HEK293 (cell line): ENCODE measurements around the gene KRT80.
A peak's percentile ranks its signal among the peaks of the same experiment; 100 is the strongest.
"Not testable (repeated sequence)": the region's sequence is repeated elsewhere in the genome, so short reads cannot be mapped to it uniquely, and the experiment has no call there.

ENCODE experiments used
- CTCF ChIA-PET: fragments of 350-600 bp; formaldehyde crosslinking; extraction: SDS; loops from one replicate; lab custom pipeline; 2021; ENCODE audit warnings: antibody characterized with exemption; lab: Yijun Ruan, JAX
- POLR2A ChIA-PET: fragments of 300-600 bp; formaldehyde crosslinking; extraction: SDS; loops from one replicate; lab custom pipeline; 2020; ENCODE audit warnings: antibody characterized with exemption, inconsistent platforms; lab: Yijun Ruan, JAX
- H3K27ac ChIP-seq: fragments of 200-500 bp; sonication (Bioruptor generic); 2 replicates; pipeline ENCODE4 v1.5.1; 2014; ENCODE audit warnings: low read depth, low read length, control low read depth, inconsistent platforms; ENCODE audit errors: extremely low read depth
- H3K36me3 ChIP-seq, 2 experiments: fragments of 200-500 bp in 1 of 2; sonication (Bioruptor generic) in 1 of 2; 1 replicate in 1 of 2; 2 replicates in 1 of 2; pipeline ENCODE4 v1.5.1; 2014 to 2017; ENCODE audit warnings: inconsistent platforms in 2 of 2, low read length in 2 of 2; ENCODE audit not compliant: control insufficient read depth in 2 of 2, insufficient read depth in 1 of 2
- H3K4me1 ChIP-seq: fragments of 200-500 bp; sonication (Bioruptor generic); 2 replicates; pipeline ENCODE4 v1.5.1; 2014; ENCODE audit warnings: mild to moderate bottlenecking, low read length, inconsistent platforms; ENCODE audit not compliant: control insufficient read depth, insufficient read depth
- H3K4me3 ChIP-seq: 2 replicates; pipeline ENCODE4 v1.5.1; 2011; ENCODE audit warnings: low read depth, mild to moderate bottlenecking, control low read depth, low read length, moderate library complexity
- H3K9me3 ChIP-seq: fragments of 200-500 bp; sonication (Bioruptor generic); 2 replicates; pipeline ENCODE4 v1.5.1; 2014; ENCODE audit warnings: low read depth, low read length, inconsistent platforms; ENCODE audit not compliant: control insufficient read depth, insufficient read depth
- GLIS1 ChIP-seq: fragments of 450-650 bp; formaldehyde crosslinking; IDR thresholded peaks from 2 replicates; pipeline ENCODE4 v1.5.1; 2016; ENCODE audit warnings: missing biosample characterization, missing genetic modification characterization
- KLF7 ChIP-seq: fragments of 450-650 bp; formaldehyde crosslinking; IDR thresholded peaks from 2 replicates; pipeline ENCODE4 v1.5.1; 2016; ENCODE audit warnings: missing biosample characterization, missing genetic modification characterization, borderline replicate concordance
- ZBTB20 ChIP-seq: fragments of 450-650 bp; formaldehyde crosslinking; IDR thresholded peaks from 2 replicates; pipeline ENCODE4 v1.5.1; 2016; ENCODE audit warnings: missing biosample characterization, missing genetic modification characterization
- ZFHX2 ChIP-seq: fragments of 450-650 bp; formaldehyde crosslinking; conservative IDR thresholded peaks from 2 replicates; pipeline ENCODE4 v1.5.1; 2016; ENCODE audit warnings: missing biosample characterization, missing genetic modification characterization
- ZNF19 ChIP-seq: fragments of 450-650 bp; formaldehyde crosslinking; IDR thresholded peaks from 2 replicates; pipeline ENCODE4; 2016; ENCODE audit warnings: missing biosample characterization, missing genetic modification characterization, low read depth
- ZNF24 ChIP-seq: fragments of 450-650 bp; formaldehyde crosslinking; IDR thresholded peaks from 2 replicates; pipeline ENCODE4 v1.5.1; 2016; ENCODE audit warnings: missing biosample characterization, missing genetic modification characterization
- ZNF391 ChIP-seq: fragments of 450-650 bp; formaldehyde crosslinking; IDR thresholded peaks from 2 replicates; pipeline ENCODE4 v1.5.1; 2016; ENCODE audit warnings: low read depth, missing biosample characterization, missing genetic modification characterization, borderline replicate concordance
- ZNF555 ChIP-seq: fragments of 450-650 bp; formaldehyde crosslinking; conservative IDR thresholded peaks from 2 replicates; pipeline ENCODE4 v1.5.1; 2017; ENCODE audit warnings: missing biosample characterization, mild to moderate bottlenecking, missing genetic modification characterization, inconsistent platforms
- ZNF560 ChIP-seq: fragments of 450-650 bp; formaldehyde crosslinking; IDR thresholded peaks from 2 replicates; pipeline ENCODE4 v1.5.1; 2017; ENCODE audit warnings: missing biosample characterization, missing genetic modification characterization, borderline replicate concordance
- ZNF561 ChIP-seq: fragments of 450-650 bp; IDR thresholded peaks from 2 replicates; pipeline ENCODE4 v1.5.1; 2018; ENCODE audit warnings: missing biosample characterization, missing genetic modification characterization, borderline replicate concordance
- ZNF629 ChIP-seq: fragments of 450-650 bp; formaldehyde crosslinking; IDR thresholded peaks from 2 replicates; pipeline ENCODE4 v1.5.1; 2017; ENCODE audit warnings: missing biosample characterization, missing genetic modification characterization
- ZNF670 ChIP-seq: fragments of 450-650 bp; formaldehyde crosslinking; IDR thresholded peaks from 2 replicates; pipeline ENCODE4 v1.5.1; 2016; ENCODE audit warnings: missing biosample characterization, missing genetic modification characterization, low read depth
- ZNF677 ChIP-seq: fragments of 450-650 bp; IDR thresholded peaks from 2 replicates; pipeline ENCODE4 v1.5.0; 2018; ENCODE audit warnings: missing biosample characterization, mild to moderate bottlenecking, missing genetic modification characterization, moderate library complexity
- ZNF776 ChIP-seq: fragments of 450-650 bp; formaldehyde crosslinking; IDR thresholded peaks from 2 replicates; pipeline ENCODE4 v1.5.0; 2017; ENCODE audit warnings: missing biosample characterization, missing genetic modification characterization, borderline replicate concordance

Gene KRT80

DNA sequence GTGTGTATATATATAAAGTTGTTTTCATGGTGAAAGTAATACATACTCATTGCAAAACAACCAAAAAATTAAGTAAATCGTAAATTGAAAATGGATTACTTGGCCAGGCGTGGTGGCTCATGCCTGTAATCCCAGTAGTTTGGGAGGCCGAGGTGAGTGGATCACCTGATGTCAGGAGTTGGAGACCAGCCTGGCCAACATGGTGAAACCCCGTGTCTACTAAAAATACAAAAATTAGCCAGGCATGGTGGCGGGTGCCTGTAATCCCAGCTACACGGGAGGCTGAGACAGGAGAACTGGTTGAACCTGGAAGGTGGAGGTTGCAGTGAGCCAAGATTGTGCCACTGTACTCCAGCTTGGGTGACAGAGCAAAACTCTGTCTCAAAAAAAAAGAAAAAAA lies 48.4 kb upstream of the KRT80 start:
- H3K36me3 ChIP-seq, H3K4me1 ChIP-seq, H3K9me3 ChIP-seq, H3K4me3 ChIP-seq, H3K27ac ChIP-seq, POLR2A ChIA-PET: not testable (repeated sequence)
- CTCF ChIA-PET = interaction anchor here (0.8 to 6.5 kb wide), 2 partner anchors 19 to 27 kb away, joined by 3 to 29 read pairs; no protein-coding TSS in a partner anchor

DNA sequence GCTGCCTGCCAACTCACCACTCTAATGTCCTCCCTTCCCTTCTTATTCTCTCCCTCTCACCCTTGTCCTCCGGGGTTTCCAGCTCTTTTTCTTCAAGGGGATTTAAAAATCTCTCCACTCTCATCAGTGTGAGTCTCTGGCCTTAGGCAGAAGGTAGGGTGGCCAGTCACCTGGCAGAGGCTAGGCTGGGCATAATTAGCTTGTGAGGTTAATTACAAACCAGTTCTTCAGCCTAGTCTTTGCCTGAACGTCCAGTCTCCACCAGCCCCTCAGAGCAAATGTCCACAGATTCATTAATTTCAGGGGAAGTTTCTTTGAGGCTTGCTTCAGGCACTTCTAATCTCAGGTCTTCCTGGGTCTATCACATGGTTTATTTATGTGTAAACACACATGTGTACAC lies 48.0 kb upstream of the KRT80 start:
- Histone ChIP-seq H3K9me3 (no peaks in the 10 kb centered on the region), H3K36me3 (no peaks in the 10 kb centered on the region)
- CTCF ChIA-PET = interaction anchor here (0.8 to 6.5 kb wide), 3 partner anchors 18 to 100 kb away, joined by 3 to 29 read pairs (median 5); no protein-coding TSS in a partner anchor
- TF ChIP-seq ZNF19 (tag by site-specific recombination) (no peak), ZNF776 (no peak), ZNF677 (no peak), ZNF391 (tag by site-specific recombination) (no peak)
- TF ChIP-seq, all 188 proteins: peak for 0
- POLR2A ChIA-PET = no interaction called here
- H3K27ac ChIP-seq = no peak overlapping the region
- peaks cover 8% of the 10 kb centered on the region for H3K4me1 ChIP-seq
- no peak overlapping the region for H3K4me3 ChIP-seq

DNA sequence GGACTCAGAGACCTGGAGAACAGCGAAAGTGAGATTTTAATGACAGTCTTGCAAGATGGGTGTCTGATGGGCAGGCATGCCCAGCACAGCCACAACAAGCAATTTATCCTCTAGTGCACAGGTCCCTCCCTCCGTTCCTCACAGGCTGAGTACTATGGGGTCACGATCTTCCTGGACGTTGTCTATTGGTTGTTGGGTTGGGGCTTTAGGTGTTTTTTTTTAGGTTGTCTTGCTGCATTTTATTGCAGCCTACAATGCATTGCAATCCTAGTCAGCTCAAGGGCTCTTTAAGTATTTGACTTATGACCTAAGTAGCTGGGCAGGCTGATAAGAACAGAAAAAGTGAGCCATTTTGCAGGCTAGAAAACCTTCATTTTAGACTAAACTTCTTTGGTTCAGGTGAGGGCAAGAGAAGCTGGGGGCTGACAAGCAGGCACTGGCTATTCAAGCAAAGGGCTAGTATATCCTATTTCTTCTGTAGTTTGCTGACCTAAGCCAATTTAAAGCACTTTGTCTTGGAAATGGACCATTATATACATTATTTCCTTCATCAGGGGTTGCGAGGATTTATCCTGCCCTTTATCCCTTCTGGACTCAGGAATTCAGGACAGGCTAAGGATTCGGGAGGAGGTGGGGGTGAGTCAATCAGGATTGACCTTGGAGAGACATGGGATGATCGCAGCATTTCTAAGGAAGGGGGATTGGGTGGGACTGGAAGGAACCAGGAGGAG lies 47.3 kb upstream of the KRT80 start:
- Histone ChIP-seq H3K9me3 (no peaks in the 10 kb centered on the region), H3K4me1 (peaks cover 6% of the 10 kb centered on the region), H3K36me3 (no peaks in the 10 kb centered on the region), H3K27ac (no peak overlapping the region), H3K4me3 (no peak overlapping the region)
- CTCF ChIA-PET = interaction anchor here (1.6 to 6.5 kb wide), 2 partner anchors 17 to 99 kb away, joined by 5 to 29 read pairs; no protein-coding TSS in a partner anchor
- POLR2A ChIA-PET = no interaction called here
- TF ChIP-seq ZNF560 (tag by site-specific recombination) = no peak
- TF ChIP-seq GLIS1 (tag by site-specific recombination) = no peak
- no peak for TF ChIP-seq ZNF670 (tag by site-specific recombination)
- no peak for TF ChIP-seq ZFHX2 (tag by site-specific recombination)
- TF ChIP-seq ZNF677 = no peak
- TF ChIP-seq ZNF561 (tag by site-specific recombination) = no peak
- no peak for TF ChIP-seq KLF7 (tag by site-specific recombination)
- TF ChIP-seq ZNF24 = no peak
- no peak for TF ChIP-seq ZNF555 (tag by site-specific recombination)

GRCh38 chr12:52238207-52238840 lies 46.5 kb upstream of the KRT80 start:
- Histone ChIP-seq H3K36me3 (no peaks in the 10 kb centered on the region), H3K4me1 (no peaks in the 10 kb centered on the region), H3K9me3 (no peaks in the 10 kb centered on the region), H3K27ac (no peak overlapping the region), H3K4me3 (no peak overlapping the region)
- ChIA-PET CTCF (interaction anchor here (0.5 to 6.5 kb wide), 8 partner anchors 12 to 99 kb away, joined by 3 to 29 read pairs (median 4); no protein-coding TSS in a partner anchor), POLR2A (interaction anchor here (0.6 to 0.8 kb wide), 2 partner anchors 8 to 22 kb away, joined by 3 read pairs; no protein-coding TSS in a partner anchor)
- peak; percentile 47 for TF ChIP-seq ZBTB20 (tag by site-specific recombination)
- TF ChIP-seq ZNF629 (tag by site-specific recombination) = no peak
